ENCODE results near the gene NRF1. TPM values are rescaled to one million over a fixed set of nuclear protein-coding genes. Genes with fewer than 3 reads are reported as not detected.
"Not testable (repeated sequence)": the region's sequence is repeated elsewhere in the genome, so short reads cannot be mapped to it uniquely, and the experiment has no call there.

Gene NRF1
- 10 to 100 TPM in 1 of 4 donors, 1 to 10 TPM in 3; 7.6 to 15.6 (median 9.3) TPM for polyA plus RNA-seq
- long read RNA-seq, donor 1, partial matches to known transcripts = 0 of 2 reads
- long read RNA-seq, donor 1, other reads (novel, unspliced or antisense) = 0 of 2 reads
- long read RNA-seq, donor 2, partial matches to known transcripts = 0 of 1 reads
- long read RNA-seq, donor 2, other reads (novel, unspliced or antisense) = 0 of 1 reads
- long read RNA-seq, donor 3 = 0 reads
- long read RNA-seq, donor 4 = 0 reads
- long read RNA-seq, donor 5 = 0 reads
- long read RNA-seq, donor 6 = 0 reads
- long read RNA-seq, donor 7, partial matches to known transcripts = 0 of 2 reads
- long read RNA-seq, donor 7, other reads (novel, unspliced or antisense) = 0 of 2 reads
- long read RNA-seq, donor 8 = 0 reads
- long read RNA-seq, donor 9 = 0 reads
- long read RNA-seq, donor 10, partial matches to known transcripts = 0 of 4 reads
- long read RNA-seq, donor 10, other reads (novel, unspliced or antisense) = 0 of 4 reads

GRCh38 chr7:129611246-129612111 is at the start of gene NRF1:
NRF1 (plus strand) TSS chr7:129611720; CDS start chr7:129657352, 45,632 bp downstream.
- FAIRE-seq = no peak
- Histone ChIP-seq H3K36me3 (ENCODE audit: control insufficient read depth in 3 of 3, insufficient read depth in 2 of 3, low read depth in 1 of 3, low read length in 3 of 3) (peaks cover 0 to 15% (median 0%) of the 10 kb centered on the region in 3 donors), H3K9me3 (ENCODE audit: control insufficient read depth in 2 of 2, insufficient read depth in 1 of 2, low read depth in 1 of 2, low read length in 1 of 2) (no peaks in the 10 kb centered on the region), H3K4me1 (ENCODE audit: control insufficient read depth in 3 of 3, insufficient read depth in 2 of 3, low read depth in 1 of 3, low read length in 2 of 3) (peaks cover 2 to 9% (median 2%) of the 10 kb centered on the region in 3 donors), H3K27ac (ENCODE audit: low read depth in 1 of 3, low read length in 2 of 3) (peak within 1 kb of the TSS; percentile 93 to 99 (median 94)), H3K27me3 (ENCODE audit: control insufficient read depth in 3 of 3, insufficient read depth in 3 of 3, low read length in 3 of 3) (no peaks in the 10 kb centered on the region), H3K4me3 (ENCODE audit: low read depth in 1 of 3, low read length in 3 of 3) (peak within 1 kb of the TSS; percentile 88 to 97 (median 94))
- DNase-seq = peak; percentile 88 to 97
- 0 to 1% (median 1%) methylated on average over 51 to 98 of the region's 98 CpGs for WGBS, 3 donors

- H3K4me3 ChIP-seq (ENCODE audit: low read depth in 1 of 3, low read length in 3 of 3); H3K4me1 ChIP-seq (ENCODE audit: control insufficient read depth in 3 of 3, insufficient read depth in 2 of 3, low read depth in 1 of 3, low read length in 2 of 3); H3K9me3 ChIP-seq (ENCODE audit: control insufficient read depth in 2 of 2, insufficient read depth in 1 of 2, low read depth in 1 of 2, low read length in 1 of 2); FAIRE-seq; H3K36me3 ChIP-seq (ENCODE audit: control insufficient read depth in 3 of 3, insufficient read depth in 2 of 3, low read depth in 1 of 3, low read length in 3 of 3); H3K27me3 ChIP-seq (ENCODE audit: control insufficient read depth in 3 of 3, insufficient read depth in 3 of 3, low read length in 3 of 3); DNase-seq; H3K27ac ChIP-seq (ENCODE audit: low read depth in 1 of 3, low read length in 2 of 3): not testable (repeated sequence)
- WGBS, 3 donors = 61 to 62% (median 61%) methylated on average over 2 of the region's 2 CpGs
Measured at GRCh38 chr7:129566323-129566722, 45.2 kb upstream of the NRF1 start.

DNA sequence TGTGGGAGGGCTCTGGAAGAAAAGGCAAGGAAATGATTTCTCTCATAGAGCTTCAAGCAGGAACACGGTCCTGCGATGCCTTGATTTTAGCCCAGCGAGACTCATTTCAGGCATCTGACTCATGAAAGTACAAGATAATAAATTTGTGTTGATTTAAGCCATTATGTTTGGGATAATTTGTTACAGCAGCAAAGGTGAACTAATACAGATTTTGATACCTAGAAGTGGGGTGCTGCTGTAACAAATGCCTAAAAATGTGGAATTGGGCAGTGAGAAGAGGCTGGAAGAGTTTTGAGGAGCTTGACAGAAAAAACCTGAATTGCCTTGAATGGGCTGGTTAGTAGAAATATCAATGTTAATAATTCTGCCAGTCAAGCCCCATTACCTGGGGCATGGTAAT is 44.1 kb upstream of the NRF1 start:
- FAIRE-seq = no peak
- Histone ChIP-seq H3K36me3 (ENCODE audit: control insufficient read depth in 3 of 3, insufficient read depth in 2 of 3, low read depth in 1 of 3, low read length in 3 of 3) (no peaks in the 10 kb centered on the region), H3K27me3 (ENCODE audit: control insufficient read depth in 3 of 3, insufficient read depth in 3 of 3, low read length in 3 of 3) (no peaks in the 10 kb centered on the region), H3K4me1 (ENCODE audit: control insufficient read depth in 3 of 3, insufficient read depth in 2 of 3, low read depth in 1 of 3, low read length in 2 of 3) (no peaks in the 10 kb centered on the region), H3K4me3 (ENCODE audit: low read depth in 1 of 3, low read length in 3 of 3) (no peak overlapping the region), H3K9me3 (ENCODE audit: control insufficient read depth in 2 of 2, insufficient read depth in 1 of 2, low read depth in 1 of 2, low read length in 1 of 2) (peaks cover 3 to 4% of the 10 kb centered on the region in 2 donors), H3K27ac (ENCODE audit: low read depth in 1 of 3, low read length in 2 of 3) (no peak overlapping the region)
- DNase-seq = no peak
- WGBS, 3 donors = 95 to 97% (median 96%) methylated on average over 3 of the region's 3 CpGs

DNA sequence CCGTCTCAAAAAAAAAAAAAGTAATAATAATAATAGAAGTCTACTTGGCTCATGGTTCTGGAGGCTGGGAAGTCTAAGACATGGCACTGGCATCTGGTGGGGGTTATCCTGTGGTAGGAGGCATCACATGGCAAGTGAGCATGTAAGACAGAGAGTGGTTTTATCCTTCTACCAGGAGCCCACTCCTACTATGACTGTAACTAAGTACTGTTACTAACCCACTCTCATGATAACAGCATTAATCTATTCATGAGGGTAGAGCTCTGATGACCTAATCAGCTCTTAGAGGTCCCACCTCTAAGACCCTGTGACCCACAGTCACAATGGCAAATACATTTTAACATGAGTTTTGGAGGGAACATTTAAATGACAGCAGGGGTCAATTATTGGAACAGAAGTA is 43.3 kb upstream of the NRF1 start:
- WGBS, 3 donors = 36 to 97% (median 64%) methylated on average over 1 of the region's 1 CpG
- DNase-seq (no peak), FAIRE-seq (no peak)
- Histone ChIP-seq H3K4me1 (ENCODE audit: control insufficient read depth in 3 of 3, insufficient read depth in 2 of 3, low read depth in 1 of 3, low read length in 2 of 3) (no peaks in the 10 kb centered on the region), H3K27ac (ENCODE audit: low read depth in 1 of 3, low read length in 2 of 3) (no peak overlapping the region), H3K36me3 (ENCODE audit: control insufficient read depth in 3 of 3, insufficient read depth in 2 of 3, low read depth in 1 of 3, low read length in 3 of 3) (no peaks in the 10 kb centered on the region), H3K9me3 (ENCODE audit: control insufficient read depth in 2 of 2, insufficient read depth in 1 of 2, low read depth in 1 of 2, low read length in 1 of 2) (peaks cover 3 to 4% of the 10 kb centered on the region in 2 donors), H3K27me3 (ENCODE audit: control insufficient read depth in 3 of 3, insufficient read depth in 3 of 3, low read length in 3 of 3) (no peaks in the 10 kb centered on the region), H3K4me3 (ENCODE audit: low read depth in 1 of 3, low read length in 3 of 3) (no peak overlapping the region)

GRCh38 chr7:129569326-129569725 is 42.2 kb upstream of the NRF1 start:
- FAIRE-seq = no peak
- no peak overlapping the region for H3K27ac ChIP-seq (ENCODE audit: low read depth in 1 of 3, low read length in 2 of 3)

DNA sequence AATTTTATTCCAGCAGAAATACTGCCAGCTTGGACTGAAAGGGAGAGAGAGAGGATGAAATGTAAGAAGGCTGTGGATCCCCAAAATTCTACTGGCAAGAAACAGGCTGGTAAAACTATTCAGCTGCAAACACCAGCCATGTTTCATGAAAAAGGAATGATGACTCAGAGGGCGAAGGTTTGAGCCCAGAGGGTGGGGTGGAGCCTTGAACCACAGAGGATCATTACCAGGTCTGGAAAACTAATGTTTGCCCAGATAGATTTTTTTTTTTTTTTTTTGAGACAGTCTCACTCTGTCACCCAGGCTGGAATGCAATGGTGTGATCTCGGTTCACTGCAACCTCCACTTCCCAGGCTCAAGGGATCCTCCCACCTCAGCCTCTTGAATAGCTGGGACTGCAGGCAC is 41.7 kb upstream of the NRF1 start:
- WGBS, 3 donors = 12 to 57% (median 39%) methylated on average over 2 of the region's 2 CpGs
- Histone ChIP-seq H3K27me3 (ENCODE audit: control insufficient read depth in 3 of 3, insufficient read depth in 3 of 3, low read length in 3 of 3) (no peaks in the 10 kb centered on the region), H3K4me1 (ENCODE audit: control insufficient read depth in 3 of 3, insufficient read depth in 2 of 3, low read depth in 1 of 3, low read length in 2 of 3) (no peaks in the 10 kb centered on the region), H3K27ac (ENCODE audit: low read depth in 1 of 3, low read length in 2 of 3) (no peak overlapping the region), H3K36me3 (ENCODE audit: control insufficient read depth in 3 of 3, insufficient read depth in 2 of 3, low read depth in 1 of 3, low read length in 3 of 3) (no peaks in the 10 kb centered on the region), H3K4me3 (ENCODE audit: low read depth in 1 of 3, low read length in 3 of 3) (no peak overlapping the region), H3K9me3 (ENCODE audit: control insufficient read depth in 2 of 2, insufficient read depth in 1 of 2, low read depth in 1 of 2, low read length in 1 of 2) (peaks cover 3 to 4% of the 10 kb centered on the region in 2 donors)
- FAIRE-seq (no peak), DNase-seq (peak; percentile 76 to 92)

More at GRCh38 chr7:129569326-129569725, 42.2 kb upstream of the NRF1 start:
- Histone ChIP-seq H3K9me3 (ENCODE audit: control insufficient read depth in 2 of 2, insufficient read depth in 1 of 2, low read depth in 1 of 2, low read length in 1 of 2) (peaks cover 3 to 4% of the 10 kb centered on the region in 2 donors), H3K27me3 (ENCODE audit: control insufficient read depth in 3 of 3, insufficient read depth in 3 of 3, low read length in 3 of 3) (no peaks in the 10 kb centered on the region), H3K4me3 (ENCODE audit: low read depth in 1 of 3, low read length in 3 of 3) (no peak overlapping the region), H3K4me1 (ENCODE audit: control insufficient read depth in 3 of 3, insufficient read depth in 2 of 3, low read depth in 1 of 3, low read length in 2 of 3) (no peaks in the 10 kb centered on the region), H3K36me3 (ENCODE audit: control insufficient read depth in 3 of 3, insufficient read depth in 2 of 3, low read depth in 1 of 3, low read length in 3 of 3) (no peaks in the 10 kb centered on the region)
- DNase-seq = no peak
- 50 to 65% (median 52%) methylated on average over 4 of the region's 4 CpGs for WGBS, 3 donors

DNA sequence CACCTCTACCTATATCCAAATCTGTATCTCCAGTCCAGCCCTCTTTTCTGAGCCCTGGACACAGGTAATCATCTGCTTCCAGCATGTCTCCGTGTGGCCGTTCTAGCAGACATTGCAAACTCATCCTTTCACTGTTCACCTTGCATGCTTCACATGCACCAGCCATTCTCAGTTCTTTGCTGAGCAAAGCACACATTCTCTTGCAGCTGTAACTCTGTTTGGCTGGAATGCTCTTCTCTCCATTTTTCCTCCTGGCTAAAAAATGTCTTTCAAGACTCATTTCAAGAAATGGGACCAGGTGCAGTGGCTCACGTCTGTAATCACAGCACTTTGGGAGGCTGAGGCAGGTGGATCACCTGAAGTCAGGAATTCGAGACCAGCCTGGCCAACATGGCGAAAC is 40.3 kb upstream of the NRF1 start:
- no peaks in the 10 kb centered on the region for H3K4me1 ChIP-seq (ENCODE audit: control insufficient read depth in 3 of 3, insufficient read depth in 2 of 3, low read depth in 1 of 3, low read length in 2 of 3)
- no peak overlapping the region for H3K27ac ChIP-seq (ENCODE audit: low read depth in 1 of 3, low read length in 2 of 3)
- 88 to 92% (median 90%) methylated on average over 5 of the region's 5 CpGs for WGBS, 3 donors
- no peak overlapping the region for H3K4me3 ChIP-seq (ENCODE audit: low read depth in 1 of 3, low read length in 3 of 3)
- no peaks in the 10 kb centered on the region for H3K36me3 ChIP-seq (ENCODE audit: control insufficient read depth in 3 of 3, insufficient read depth in 2 of 3, low read depth in 1 of 3, low read length in 3 of 3)
- peaks cover 3 to 4% of the 10 kb centered on the region in 2 donors for H3K9me3 ChIP-seq (ENCODE audit: control insufficient read depth in 2 of 2, insufficient read depth in 1 of 2, low read depth in 1 of 2, low read length in 1 of 2)
- no peak for DNase-seq
- no peak for FAIRE-seq
- no peaks in the 10 kb centered on the region for H3K27me3 ChIP-seq (ENCODE audit: control insufficient read depth in 3 of 3, insufficient read depth in 3 of 3, low read length in 3 of 3)

DNA sequence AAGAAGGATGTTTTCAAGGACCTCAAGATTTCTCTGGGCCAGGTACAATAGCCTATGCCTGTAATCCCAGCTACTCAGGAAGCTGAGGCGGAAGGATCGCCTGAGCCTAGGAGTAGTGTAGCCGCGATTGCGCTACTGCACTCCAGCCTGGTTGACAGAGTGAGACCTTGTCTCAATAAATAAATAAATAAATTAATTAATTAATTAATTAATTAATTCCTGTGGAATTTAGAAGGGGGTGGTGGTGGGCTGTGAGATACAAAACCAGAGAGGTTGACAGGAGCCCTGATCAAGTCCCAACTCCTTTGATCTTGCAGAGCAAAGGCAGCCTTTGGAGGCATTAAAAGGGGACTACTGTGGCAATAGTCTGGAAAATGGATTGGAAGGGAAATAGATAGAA is 39.3 kb upstream of the NRF1 start:
- Histone ChIP-seq H3K4me3 (ENCODE audit: low read depth in 1 of 3, low read length in 3 of 3) (no peak overlapping the region), H3K4me1 (ENCODE audit: control insufficient read depth in 3 of 3, insufficient read depth in 2 of 3, low read depth in 1 of 3, low read length in 2 of 3) (no peaks in the 10 kb centered on the region), H3K27me3 (ENCODE audit: control insufficient read depth in 3 of 3, insufficient read depth in 3 of 3, low read length in 3 of 3) (no peaks in the 10 kb centered on the region), H3K27ac (ENCODE audit: low read depth in 1 of 3, low read length in 2 of 3) (no peak overlapping the region), H3K36me3 (ENCODE audit: control insufficient read depth in 3 of 3, insufficient read depth in 2 of 3, low read depth in 1 of 3, low read length in 3 of 3) (no peaks in the 10 kb centered on the region), H3K9me3 (ENCODE audit: control insufficient read depth in 2 of 2, insufficient read depth in 1 of 2, low read depth in 1 of 2, low read length in 1 of 2) (peaks cover 3% of the 10 kb centered on the region in 2 donors)
- no peak for DNase-seq
- 95 to 99% (median 99%) methylated on average over 5 of the region's 5 CpGs for WGBS, 3 donors
- no peak for FAIRE-seq
